IMR-90 (cell line): ENCODE data around the gene CPA4. TPM values are rescaled to one million over a fixed set of nuclear protein-coding genes. Genes with fewer than 3 reads are reported as not detected.
A peak's percentile ranks its signal among the peaks of the same experiment; 100 is the strongest.

Source experiments
- ATAC-seq: fragments of 200-7000 bp; cut with Tn5 transposase; 2 replicates; pipeline ENCODE4 v1.9.1; 2020; ENCODE audit warnings: low read depth, mild to moderate bottlenecking, moderate library complexity
- BruUV-seq: library from RNA; stranded (reverse); fragments of 400-500 nt; replicated peaks from 2 replicates; lab custom pipeline; 2021; lab: Mats Ljungman, UMichigan
- CTCF ChIA-PET: fragments of 300-600 bp; formaldehyde crosslinking; extraction: SDS; loops from one replicate; lab custom pipeline; 2021; ENCODE audit warnings: antibody characterized with exemption; lab: Yijun Ruan, JAX
- POLR2A ChIA-PET: fragments of 300-600 bp; sonication (Branson Sonifier 250); formaldehyde crosslinking; loops from one replicate; lab custom pipeline; 2022; ENCODE audit warnings: antibody characterized with exemption; ENCODE audit not compliant: unreplicated experiment; lab: Charles Lee
- DNase-seq: peaks from one replicate; pipeline ENCODE4 v3.0.0; 2013
- H2AFZ ChIP-seq: replicated peaks from 2 replicates; pipeline ENCODE3; 2013; ENCODE audit warnings: low read length, mild to moderate bottlenecking; ENCODE audit not compliant: poor library complexity
- H2AK5ac ChIP-seq: 2 replicates; pipeline ENCODE4 v1.6.1; 2013; ENCODE audit warnings: low read depth, low read length, inconsistent platforms
- H2AK9ac ChIP-seq: replicated peaks from 2 replicates; pipeline ENCODE3; 2013; ENCODE audit warnings: mild to moderate bottlenecking, low read depth, low read length, moderate library complexity; ENCODE audit not compliant: poor library complexity
- H2BK120ac ChIP-seq: 2 replicates; pipeline ENCODE4 v1.6.1; 2013; ENCODE audit warnings: low read depth, low read length, inconsistent platforms
- H2BK15ac ChIP-seq: 3 replicates; pipeline ENCODE4 v1.6.1; 2013; ENCODE audit warnings: low read depth, low read length, inconsistent platforms
- H2BK20ac ChIP-seq: 2 replicates; pipeline ENCODE4 v1.6.1; 2013; ENCODE audit warnings: low read depth, mild to moderate bottlenecking, inconsistent platforms, low read length, moderate library complexity
- H2BK5ac ChIP-seq: 2 replicates; pipeline ENCODE4 v1.6.1; 2013; ENCODE audit warnings: mild to moderate bottlenecking, low read depth, low read length, inconsistent platforms; ENCODE audit not compliant: poor library complexity, severe bottlenecking
- H3K14ac ChIP-seq: replicated peaks from 2 replicates; pipeline ENCODE4 v1.6.1; 2013; ENCODE audit warnings: low read depth, low read length, inconsistent platforms
- H3K18ac ChIP-seq: 2 replicates; pipeline ENCODE4 v1.6.1; 2013; ENCODE audit warnings: low read depth, low read length, control low read depth
- H3K23ac ChIP-seq: 2 replicates; pipeline ENCODE4 v1.6.1; 2013; ENCODE audit warnings: low read depth, low read length, inconsistent platforms
- H3K27ac ChIP-seq: 2 replicates; pipeline ENCODE4 v1.5.1; 2013; ENCODE audit warnings: mild to moderate bottlenecking, control low read depth, low read length; ENCODE audit not compliant: insufficient read depth
- H3K27me3 ChIP-seq: 2 replicates; pipeline ENCODE4 v1.6.1; 2013; ENCODE audit warnings: low read length; ENCODE audit not compliant: control insufficient read depth, insufficient read depth
- H3K36me3 ChIP-seq: 2 replicates; pipeline ENCODE4 v1.6.1; 2013; ENCODE audit warnings: low read length, mixed read lengths; ENCODE audit not compliant: control insufficient read depth, insufficient read depth
- H3K4ac ChIP-seq: 2 replicates; pipeline ENCODE4 v1.6.1; 2013; ENCODE audit warnings: low read depth, low read length, inconsistent platforms
- H3K4me1 ChIP-seq: 2 replicates; pipeline ENCODE4 v1.6.1; 2013; ENCODE audit warnings: low read length, mixed read lengths; ENCODE audit not compliant: control insufficient read depth, insufficient read depth
- H3K4me2 ChIP-seq: 2 replicates; pipeline ENCODE4 v1.6.1; 2013; ENCODE audit warnings: low read depth, mild to moderate bottlenecking, control low read depth, low read length, moderate library complexity
- H3K4me3 ChIP-seq: 2 replicates; pipeline ENCODE4 v1.5.1; 2013; ENCODE audit warnings: low read depth, mild to moderate bottlenecking, control low read depth, low read length, moderate library complexity; ENCODE audit not compliant: insufficient read depth
- H3K56ac ChIP-seq: 2 replicates; pipeline ENCODE4 v1.6.1; 2013; ENCODE audit warnings: low read length, inconsistent platforms; ENCODE audit not compliant: insufficient read depth; ENCODE audit errors: extremely low read depth
- H3K79me1 ChIP-seq, 2 experiments: 2 replicates each; pipeline ENCODE4 v1.6.1; 2013; ENCODE audit warnings: low read length in 2 of 2, inconsistent platforms in 1 of 2, low read depth in 1 of 2
- H3K9ac ChIP-seq: 2 replicates; pipeline ENCODE4 v1.6.1; 2013; ENCODE audit warnings: low read depth, low read length, control low read depth
- H3K9me1 ChIP-seq: 2 replicates; pipeline ENCODE4 v1.6.1; 2013; ENCODE audit warnings: low read length, inconsistent platforms; ENCODE audit not compliant: insufficient read depth
- H3K9me3 ChIP-seq: 2 replicates; pipeline ENCODE4 v1.6.1; 2013; ENCODE audit warnings: low read length; ENCODE audit not compliant: control insufficient read depth, insufficient read depth
- H4K20me1 ChIP-seq: 2 replicates; pipeline ENCODE4 v1.6.1; 2013; ENCODE audit warnings: low read length, inconsistent platforms; ENCODE audit not compliant: insufficient read depth
- H4K5ac ChIP-seq: 2 replicates; pipeline ENCODE4 v1.6.1; 2013; ENCODE audit warnings: mild to moderate bottlenecking, low read depth, low read length, control low read depth
- H4K8ac ChIP-seq, 2 experiments: 2 replicates each; pipeline ENCODE4 v1.6.1; 2013; ENCODE audit warnings: low read depth in 2 of 2, low read length in 2 of 2, control low read depth in 1 of 2, inconsistent platforms in 1 of 2
- H4K91ac ChIP-seq: 2 replicates; pipeline ENCODE4 v1.6.1; 2013; ENCODE audit warnings: low read depth, low read length, inconsistent platforms; ENCODE audit not compliant: insufficient read depth
- BHLHE40 ChIP-seq: fragments of 150-350 bp; IDR thresholded peaks from 2 replicates; pipeline ENCODE4 v1.6.1; 2016; ENCODE audit warnings: mild to moderate bottlenecking, low read depth, low read length
- CEBPB ChIP-seq: IDR thresholded peaks from 2 replicates; pipeline ENCODE4 v1.6.1; 2012; ENCODE audit warnings: low read depth, low read length, improper control_type of control experiment
- FOS ChIP-seq: fragments of 150-350 bp; IDR thresholded peaks from 2 replicates; pipeline ENCODE4 v1.6.1; 2016; ENCODE audit warnings: low read depth, low read length
- MAZ ChIP-seq: IDR thresholded peaks from 2 replicates; pipeline ENCODE4 v1.6.1; 2012; ENCODE audit warnings: low read depth, mild to moderate bottlenecking, low read length, improper control_type of control experiment, moderate library complexity, borderline replicate concordance
- NFE2L2 ChIP-seq: fragments of 150-350 bp; IDR thresholded peaks from 2 replicates; pipeline ENCODE4 v1.6.1; 2016; ENCODE audit warnings: low read depth, mild to moderate bottlenecking, low read length
- RCOR1 ChIP-seq: IDR thresholded peaks from 2 replicates; pipeline ENCODE4 v1.6.1; 2012; ENCODE audit warnings: mild to moderate bottlenecking, low read length, improper control_type of control experiment; ENCODE audit not compliant: insufficient replicate concordance
- RFX5 ChIP-seq: IDR thresholded peaks from 2 replicates; pipeline ENCODE4 v1.8.0; 2012; ENCODE audit warnings: low read depth, mild to moderate bottlenecking, low read length, moderate library complexity
- USF2 ChIP-seq: fragments of 150-350 bp; IDR thresholded peaks from 2 replicates; pipeline ENCODE4 v1.6.1; 2017; ENCODE audit warnings: mild to moderate bottlenecking, antibody characterized with exemption, low read length, low read depth
- WGBS, 2 experiments: methylation state at CpG; one replicate each; pipeline versions ENCODE4 v1.1.5 to v1.1.7; 2013; ENCODE audit warnings: missing lambda C conversion rate in 2 of 2; ENCODE audit not compliant: insufficient read length in 1 of 2; ENCODE audit errors: extremely low coverage in 2 of 2; 5-methylcytosine and 5-hydroxymethylcytosine counted together
- dilution Hi-C: fragments of 300-500 bp; cut with HindIII; formaldehyde crosslinking; loops from one replicate; pipeline ENCODE4 v1.14.3; 2018; ENCODE audit warnings: low sequenced_read_pairs; ENCODE audit not compliant: unreplicated experiment
- in situ Hi-C: fragments of 300-500 bp; cut with MboI; formaldehyde crosslinking; loops from 3 replicates; pipeline ENCODE4 v1.14.3; 2019; ENCODE audit warnings: low sequenced_read_pairs, inconsistent platforms, mixed read lengths
- intact Hi-C: fragments of 100-400 bp; cut with micrococcal nuclease; formaldehyde crosslinking; loops from 2 replicates; pipeline ENCODE4 v1.10.0; 2022
- polyA plus RNA-seq, 3 experiments: library from polyadenylated mRNA; depleted of rRNA; stranded (reverse); fragments of >200 nt; gene quantifications; 2 replicates each; pipeline ENCODE4 v1.2.3, GENCODE V29; 2012; ENCODE audit warnings: low replicate concordance in 1 of 3
- total RNA-seq: library from RNA; depleted of rRNA; stranded (reverse); fragments of >200 nt; gene quantifications from 2 replicates; pipeline ENCODE4 v1.2.3, GENCODE V29; 2012

CPA4 gene
- total and polyA plus RNA-seq, 2 of the 4 experiments (the other 2 are of a cell fraction), result 316 to 365 TPM

GRCh38 chr7:130273933-130274255, 19.1 kb upstream of the CPA4 start:
- Histone ChIP-seq H4K91ac (peak overlapping the region; percentile 43; the same call in 1 of the 2 replicates), H4K8ac (peak overlapping the region in 1 of 2 experiments; percentile 24; a peak in 1 of 4 replicates), H4K20me1 (no peaks in the 10 kb centered on the region), H2AFZ (peak overlapping the region; percentile 78), H3K4me2 (peak overlapping the region; percentile 38), H2AK5ac (no peak overlapping the region), H3K9me3 (no peaks in the 10 kb centered on the region), H3K14ac (peak overlapping the region; percentile 43; the same call in 1 of the 2 replicates), H3K4me1 (peaks cover 13% of the 10 kb centered on the region), H3K27me3 (peaks cover 2% of the 10 kb centered on the region; the same call in 1 of the 2 replicates), H3K56ac (no peak overlapping the region), H3K23ac (0 out of 2 replicates have a peak overlapping the region, but pooled peaks have one; percentile 51), H3K9me1 (no peaks in the 10 kb centered on the region; the same call in 1 of the 2 replicates), H4K5ac (peak overlapping the region; percentile 39; the same call in 1 of the 2 replicates), H3K36me3 (no peaks in the 10 kb centered on the region), H3K27ac (no peak overlapping the region), H3K79me1 (no peaks in the 10 kb centered on the region), H3K4me3 (no peak overlapping the region), H2BK5ac (no peak overlapping the region), H2BK20ac (peak overlapping the region; percentile 18), H3K4ac (peak overlapping the region; percentile 60; the same call in 1 of the 2 replicates), H2BK15ac (0 out of 3 replicates have a peak overlapping the region, but pooled peaks have one; percentile 60), H2AK9ac (no peak overlapping the region), H2BK120ac (peak overlapping the region; percentile 78; the same call in 1 of the 2 replicates), H3K9ac (0 out of 2 replicates have a peak overlapping the region, but pooled peaks have one; percentile 23), H3K18ac (peak overlapping the region; percentile 46; the same call in 1 of the 2 replicates)
- dilution Hi-C loops, result no loop called here
- CTCF ChIA-PET, result interaction anchor here (1.0 kb wide), 2 partner anchors 13 to 17 kb away, joined by 3 to 7 read pairs; no protein-coding TSS in a partner anchor
- 0% methylated on average over 1 of the region's 11 CpGs; no CpG with 5 or more reads in 1 of the 2 experiments for WGBS, 2 experiments
- ATAC-seq (no peak), DNase-seq (peak; percentile 68)
- intact Hi-C loops, result no loop called here
- POLR2A ChIA-PET, result interaction anchor here (1.0 kb wide), 1 partner anchor 19 kb away, joined by 3 read pairs; the partner anchor contains the start of gene CPA4
- in situ Hi-C loops, result no loop called here
- BruUV-seq, result no TSS peak
- no peak for TF ChIP-seq BHLHE40
- no peak for TF ChIP-seq RFX5
- no peak for TF ChIP-seq MAZ
- no peak for TF ChIP-seq FOS
- TF ChIP-seq NFE2L2, result no peak
- peak; percentile 42; the same call in 1 of the 2 replicates for TF ChIP-seq CEBPB
- TF ChIP-seq RCOR1, result no peak
- TF ChIP-seq USF2, result no peak
